SK-N-SH treated with all-trans-retinoic acid at 6 μM for 48 hours (cell line): ENCODE data around the gene INPP5J.
"Not testable (repeated sequence)": the region's sequence is repeated elsewhere in the genome, so short reads cannot be mapped to it uniquely, and the experiment has no call there.

Experiments used
- PATZ1 ChIP-seq: fragments of 250-450 bp; sonication (Bioruptor Pico); IDR thresholded peaks from 2 replicates; pipeline ENCODE4 v1.8.0; 2020; ENCODE audit warnings: mild to moderate bottlenecking, moderate library complexity, borderline replicate concordance
- ZFP3 ChIP-seq: fragments of 250-450 bp; sonication (Bioruptor Pico); IDR thresholded peaks from 2 replicates; pipeline ENCODE4 v1.5.0; 2020; ENCODE audit warnings: mild to moderate bottlenecking, moderate library complexity
- ZNF70 ChIP-seq: fragments of 450-650 bp; formaldehyde crosslinking; IDR thresholded peaks from 2 replicates; pipeline ENCODE4 v1.5.0; 2020; ENCODE audit warnings: mild to moderate bottlenecking, moderate library complexity

- TF ChIP-seq PATZ1, ZNF70, ZFP3 (CRISPR knock-in tag): not testable (repeated sequence)
These were observed 44.4 kb upstream of the INPP5J start for GRCh38 chr22:31078389-31078788.
